Stimulated activated CD4-positive, alpha-beta T cell treated with anti-CD3 and anti-CD28 coated beads, Interleukin-2, amount 100 ng/mL, for 4 hours (primary cell): ENCODE measurements around the gene STYX.

Experiments
- DNase-seq: peaks from one replicate; pipeline ENCODE4 v3.0.0-alpha.2; 2020; ENCODE audit warnings: low read depth

Gene STYX

GRCh38 chr14:52790011-52790755 lies 60.2 kb downstream of the STYX start:
- no peak for DNase-seq

- DNase-seq: no peak
Observed at GRCh38 chr14:52790756-52791222, 60.8 kb downstream of the STYX start.

- peak; percentile 89 for DNase-seq
Observed at GRCh38 chr14:52791223-52792096, 61.5 kb downstream of the STYX start, which contains the start of gene GNPNAT1. Gene GNPNAT1 (minus strand): TSS chr14:52791607. CDS start chr14:52784650, 6,957 bp downstream.

- DNase-seq: no peak
Observed at GRCh38 chr14:52792097-52792415, 62.1 kb downstream of the STYX start.

- no peak for DNase-seq
Observed at GRCh38 chr14:52793061-52793460, 63.1 kb downstream of the STYX start.

- DNase-seq: no peak
Observed at GRCh38 chr14:52797653-52798052, 67.7 kb downstream of the STYX start.

GRCh38 chr14:52798826-52799225 lies 68.9 kb downstream of the STYX start:
- no peak for DNase-seq

GRCh38 chr14:52801014-52801712 lies 71.2 kb downstream of the STYX start:
- DNase-seq: no peak

- DNase-seq: no peak
Observed at GRCh38 chr14:52802597-52802996, 72.6 kb downstream of the STYX start.

GRCh38 chr14:52806115-52806514 lies 76.1 kb downstream of the STYX start:
- no peak for DNase-seq

- DNase-seq: no peak
Observed at GRCh38 chr14:52808101-52808500, 78.1 kb downstream of the STYX start.

GRCh38 chr14:52821805-52822250 lies 91.9 kb downstream of the STYX start:
- no peak for DNase-seq

GRCh38 chr14:52824462-52824861 lies 94.5 kb downstream of the STYX start:
- DNase-seq: no peak
